ENCODE data around the gene SEMA4B.

DNA sequence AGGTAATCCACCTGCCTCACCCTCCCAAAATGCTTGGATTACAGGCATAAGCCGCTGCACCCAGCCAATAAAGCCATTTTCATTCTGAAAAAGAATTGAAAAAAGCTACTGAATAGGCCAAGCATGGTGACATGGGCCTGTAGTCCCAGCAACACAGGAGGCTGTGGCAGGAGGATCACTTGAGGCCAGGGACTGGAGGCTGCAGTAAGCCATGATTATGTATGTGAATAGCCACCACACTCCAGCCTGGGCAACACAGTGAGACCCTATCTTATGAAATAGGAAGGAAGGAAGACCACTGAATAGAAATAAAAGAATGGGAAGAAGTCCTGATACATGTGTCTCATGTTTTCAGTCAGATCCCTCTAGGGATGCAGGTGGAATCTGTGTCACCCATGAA lies 36.0 kb upstream of the SEMA4B start:
- TF ChIP-seq, protein P1, sequence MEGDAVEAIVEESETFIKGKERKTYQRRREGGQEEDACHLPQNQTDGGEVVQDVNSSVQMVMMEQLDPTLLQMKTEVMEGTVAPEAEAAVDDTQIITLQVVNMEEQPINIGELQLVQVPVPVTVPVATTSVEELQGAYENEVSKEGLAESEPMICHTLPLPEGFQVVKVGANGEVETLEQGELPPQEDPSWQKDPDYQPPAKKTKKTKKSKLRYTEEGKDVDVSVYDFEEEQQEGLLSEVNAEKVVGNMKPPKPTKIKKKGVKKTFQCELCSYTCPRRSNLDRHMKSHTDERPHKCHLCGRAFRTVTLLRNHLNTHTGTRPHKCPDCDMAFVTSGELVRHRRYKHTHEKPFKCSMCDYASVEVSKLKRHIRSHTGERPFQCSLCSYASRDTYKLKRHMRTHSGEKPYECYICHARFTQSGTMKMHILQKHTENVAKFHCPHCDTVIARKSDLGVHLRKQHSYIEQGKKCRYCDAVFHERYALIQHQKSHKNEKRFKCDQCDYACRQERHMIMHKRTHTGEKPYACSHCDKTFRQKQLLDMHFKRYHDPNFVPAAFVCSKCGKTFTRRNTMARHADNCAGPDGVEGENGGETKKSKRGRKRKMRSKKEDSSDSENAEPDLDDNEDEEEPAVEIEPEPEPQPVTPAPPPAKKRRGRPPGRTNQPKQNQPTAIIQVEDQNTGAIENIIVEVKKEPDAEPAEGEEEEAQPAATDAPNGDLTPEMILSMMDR (IDR thresholded peaks at IDR 0.05), result no peak
- TF ChIP-seq POLR2A (IDR thresholded peaks at IDR 0.05) (no peak), POLR2AphosphoS5 (IDR thresholded peaks at IDR 0.05) (no peak), EP300 (IDR thresholded peaks at IDR 0.05) (no peak)
